ENCODE results near the gene NOTCH1.

Gene NOTCH1

GRCh38 chr9:136556166-136556565 lies 10.3 kb upstream of the NOTCH1 start:
- no peak for TF ChIP-seq ZFX (IDR thresholded peaks at IDR 0.05)
- no peak for TF ChIP-seq CTCF (conservative IDR thresholded peaks at IDR 0.05)
- H3K27ac ChIP-seq = no peak overlapping the region

GRCh38 chr9:136554870-136555269 lies 9.0 kb upstream of the NOTCH1 start:
- TF ChIP-seq CTCF (conservative IDR thresholded peaks at IDR 0.05) (no peak), ZFX (IDR thresholded peaks at IDR 0.05) (no peak)
- H3K27ac ChIP-seq = no peak overlapping the region

- no peak overlapping the region for H3K27ac ChIP-seq
- TF ChIP-seq CTCF (conservative IDR thresholded peaks at IDR 0.05) (no peak), ZFX (IDR thresholded peaks at IDR 0.05) (no peak)
These were observed 7.7 kb upstream of the NOTCH1 start for GRCh38 chr9:136553581-136553980.

GRCh38 chr9:136552117-136552703 lies 6.4 kb upstream of the NOTCH1 start:
- peak overlapping the region; percentile 4; the same call in 1 of the 2 replicates for H3K27ac ChIP-seq
- no peak for TF ChIP-seq ZFX (IDR thresholded peaks at IDR 0.05)
- TF ChIP-seq CTCF (conservative IDR thresholded peaks at IDR 0.05) = no peak

GRCh38 chr9:136551401-136552116 lies 5.7 kb upstream of the NOTCH1 start:
- no peak for TF ChIP-seq CTCF (conservative IDR thresholded peaks at IDR 0.05)
- TF ChIP-seq ZFX (IDR thresholded peaks at IDR 0.05) = no peak
- peak overlapping the region; percentile 51 for H3K27ac ChIP-seq

- TF ChIP-seq CTCF (conservative IDR thresholded peaks at IDR 0.05) (no peak), ZFX (IDR thresholded peaks at IDR 0.05) (no peak)
- H3K27ac ChIP-seq = peak overlapping the region; percentile 51
These were observed 4.8 kb upstream of the NOTCH1 start for GRCh38 chr9:136550439-136551289.

All from C4-2B (cell line).